GM21786 (cell line): ENCODE measurements around the gene PRX.

ENCODE experiments used
- ATAC-seq: cut with Tn5 transposase; IDR thresholded peaks from one replicate; pipeline ENCODE4 v1.9.1; 2021; ENCODE audit not compliant: unreplicated experiment

PRX gene

GRCh38 chr19:40367577-40368434, 45.4 kb downstream of the PRX start:
- no peak for ATAC-seq

- no peak for ATAC-seq
Measured at GRCh38 chr19:40366697-40367561, 46.2 kb downstream of the PRX start.

GRCh38 chr19:40365613-40366401, 47.4 kb downstream of the PRX start:
- no peak for ATAC-seq

GRCh38 chr19:40365010-40365409, 48.2 kb downstream of the PRX start:
- no peak for ATAC-seq

GRCh38 chr19:40363069-40363468, 50.1 kb downstream of the PRX start:
- no peak for ATAC-seq

- no peak for ATAC-seq
Measured at GRCh38 chr19:40362160-40362559, 51.0 kb downstream of the PRX start.

GRCh38 chr19:40360708-40361241, 52.4 kb downstream of the PRX start:
- no peak for ATAC-seq

- no peak for ATAC-seq
Measured at GRCh38 chr19:40360020-40360707, 53.0 kb downstream of the PRX start.

- no peak for ATAC-seq
Measured at GRCh38 chr19:40358773-40359172, 54.4 kb downstream of the PRX start.

- ATAC-seq = no peak
Measured at GRCh38 chr19:40357640-40358039, 55.5 kb downstream of the PRX start.

GRCh38 chr19:40356681-40357595, 56.2 kb downstream of the PRX start:
- no peak for ATAC-seq

- ATAC-seq = no peak
Measured at GRCh38 chr19:40355975-40356680, 57.0 kb downstream of the PRX start.

GRCh38 chr19:40348961-40349507, 64.1 kb downstream of the PRX start:
- ATAC-seq = no peak

GRCh38 chr19:40348125-40348913, 64.9 kb downstream of the PRX start, which contains the start of the genes C19orf47 and PLD3:
Gene C19orf47 (minus strand): TSS chr19:40348397. CDS start chr19:40341857, 6,540 bp downstream.
Gene PLD3 (plus strand): TSS chr19:40348695. CDS start chr19:40366484, 17,789 bp downstream.
- peak; percentile 91 for ATAC-seq

- no peak for ATAC-seq
Measured at GRCh38 chr19:40344422-40344821, 68.8 kb downstream of the PRX start.
